H9 (cell line): ENCODE results near the gene THAP4. TPM values are rescaled to one million over a fixed set of nuclear protein-coding genes. Genes with fewer than 3 reads are reported as not detected.
A peak's percentile ranks its signal among the peaks of the same experiment; 100 is the strongest.

ENCODE experiments used
- DNase-seq: peaks from one replicate; pipeline ENCODE4 v3.0.0-alpha.2; 2017
- H2AFZ ChIP-seq: one replicate; pipeline ENCODE4 v1.6.1; 2013; ENCODE audit warnings: mild to moderate bottlenecking, low read length, control low read depth, moderate library complexity
- H2AK5ac ChIP-seq: 2 replicates; pipeline ENCODE4 v1.6.1; 2013; ENCODE audit warnings: low read length, control low read depth, mixed read lengths; ENCODE audit not compliant: insufficient read length
- H2BK120ac ChIP-seq: one replicate; pipeline ENCODE4 v1.6.1; 2013; ENCODE audit warnings: low read depth, mild to moderate bottlenecking, low read length, control low read depth, inconsistent platforms; ENCODE audit not compliant: poor library complexity, severe bottlenecking
- H2BK12ac ChIP-seq: 2 replicates; pipeline ENCODE4 v1.6.1; 2013; ENCODE audit warnings: low read length, control low read depth, mixed read lengths, low read depth; ENCODE audit not compliant: insufficient read length
- H2BK15ac ChIP-seq: 2 replicates; pipeline ENCODE4 v1.6.1; 2013; ENCODE audit warnings: low read depth, low read length, control low read depth
- H2BK20ac ChIP-seq: one replicate; pipeline ENCODE4 v1.6.1; 2013; ENCODE audit warnings: low read depth, mild to moderate bottlenecking, low read length, control low read depth, inconsistent platforms; ENCODE audit not compliant: poor library complexity, severe bottlenecking
- H2BK5ac ChIP-seq: 2 replicates; pipeline ENCODE4 v1.6.1; 2013; ENCODE audit warnings: low read length, control low read depth, mixed read lengths; ENCODE audit not compliant: insufficient read length
- H3K14ac ChIP-seq: 2 replicates; pipeline ENCODE4 v1.6.1; 2013; ENCODE audit warnings: low read length, control low read depth; ENCODE audit not compliant: insufficient read depth
- H3K18ac ChIP-seq: 2 replicates; pipeline ENCODE4 v1.6.1; 2013; ENCODE audit warnings: low read depth, mild to moderate bottlenecking, mixed read lengths, low read length, control low read depth; ENCODE audit not compliant: insufficient read length
- H3K23ac ChIP-seq: 2 replicates; pipeline ENCODE4 v1.6.1; 2013; ENCODE audit warnings: low read length, control low read depth, mixed read lengths, low read depth; ENCODE audit not compliant: insufficient read length
- H3K23me2 ChIP-seq: 2 replicates; pipeline ENCODE4 v1.6.1; 2013; ENCODE audit warnings: low read depth, mild to moderate bottlenecking, mixed read lengths, low read length, control low read depth; ENCODE audit not compliant: insufficient read length, poor library complexity, severe bottlenecking
- H3K27ac ChIP-seq: 2 replicates; pipeline ENCODE4 v1.5.1; 2013; ENCODE audit warnings: low read length, control low read depth, mixed read lengths, low read depth; ENCODE audit not compliant: insufficient read length
- H3K27me3 ChIP-seq: 2 replicates; pipeline ENCODE4 v1.6.1; 2013; ENCODE audit warnings: low read length, control low read depth, inconsistent platforms; ENCODE audit not compliant: insufficient read depth
- H3K4ac ChIP-seq: 2 replicates; pipeline ENCODE4 v1.6.1; 2013; ENCODE audit warnings: low read depth, mild to moderate bottlenecking, control low read depth, inconsistent platforms, low read length, moderate library complexity
- H3K4me1 ChIP-seq: 2 replicates; pipeline ENCODE4 v1.6.1; 2013; ENCODE audit warnings: low read length, control low read depth, inconsistent platforms; ENCODE audit not compliant: insufficient read depth
- H3K4me2 ChIP-seq: 2 replicates; pipeline ENCODE4 v1.6.1; 2013; ENCODE audit warnings: low read length, control low read depth, mixed read lengths; ENCODE audit not compliant: insufficient read length, insufficient read depth
- H3K56ac ChIP-seq: 2 replicates; pipeline ENCODE4 v1.6.1; 2013; ENCODE audit warnings: low read depth, mild to moderate bottlenecking, mixed read lengths, low read length, control low read depth; ENCODE audit not compliant: insufficient read length
- H3K79me1 ChIP-seq: 2 replicates; pipeline ENCODE4 v1.6.1; 2013; ENCODE audit warnings: low read depth, mild to moderate bottlenecking, moderate library complexity, low read length, control low read depth, inconsistent platforms; ENCODE audit not compliant: insufficient read depth, poor library complexity, severe bottlenecking
- H3K79me2 ChIP-seq: 2 replicates; pipeline ENCODE4 v1.6.1; 2013; ENCODE audit warnings: low read length, control low read depth, inconsistent platforms; ENCODE audit not compliant: insufficient read depth
- H3K9ac ChIP-seq: 2 replicates; pipeline ENCODE4 v1.6.1; 2013; ENCODE audit warnings: low read length, control low read depth, mixed read lengths; ENCODE audit not compliant: insufficient read length; ENCODE audit errors: extremely low read depth
- H3K9me3 ChIP-seq: one replicate; pipeline ENCODE4 v1.6.1; 2013; ENCODE audit warnings: low read depth, low read length, inconsistent platforms; ENCODE audit not compliant: control insufficient read depth
- H3T11ph ChIP-seq: one replicate; pipeline ENCODE4 v1.6.1; 2013; ENCODE audit warnings: mild to moderate bottlenecking, low read length, control low read depth, inconsistent platforms
- H4K20me1 ChIP-seq: one replicate; pipeline ENCODE4 v1.6.1; 2013; ENCODE audit not compliant: control insufficient read depth, insufficient read length, insufficient read depth
- H4K5ac ChIP-seq: 2 replicates; pipeline ENCODE4 v1.6.1; 2013; ENCODE audit warnings: low read depth, mild to moderate bottlenecking, mixed read lengths, low read length, control low read depth; ENCODE audit not compliant: insufficient read length
- H4K8ac ChIP-seq: replicated peaks from 2 replicates; pipeline ENCODE4 v1.6.1; 2013; ENCODE audit warnings: low read length, control low read depth, mixed read lengths, low read depth; ENCODE audit not compliant: insufficient read length
- H4K91ac ChIP-seq: 2 replicates; pipeline ENCODE4 v1.6.1; 2013; ENCODE audit warnings: low read depth, mild to moderate bottlenecking, moderate library complexity, mixed read lengths, low read length, control low read depth; ENCODE audit not compliant: insufficient read length
- H3K27ac Mint-ChIP-seq, 3 experiments: 2 replicates in 2 of 3; 3 replicates in 1 of 3; pipeline ENCODE4 v1.8.0; 2020 to 2021; ENCODE audit warnings: mixed read lengths in 3 of 3, mild to moderate bottlenecking in 1 of 3, moderate library complexity in 1 of 3
- H3K27me3 Mint-ChIP-seq: 2 replicates; pipeline ENCODE4 v1.8.0; 2021; ENCODE audit warnings: low read depth, mild to moderate bottlenecking, moderate library complexity, mixed read lengths
- H3K36me3 Mint-ChIP-seq, 3 experiments: 2 replicates in 2 of 3; 3 replicates in 1 of 3; pipeline ENCODE4 v1.8.0; 2020 to 2021; ENCODE audit warnings: low read depth in 3 of 3, mixed read lengths in 3 of 3; ENCODE audit not compliant: insufficient read depth in 1 of 3
- H3K4me1 Mint-ChIP-seq, 2 experiments: 2 replicates each; pipeline ENCODE4 v1.8.0; 2020; ENCODE audit warnings: mixed read lengths in 2 of 2
- H3K4me3 Mint-ChIP-seq, 2 experiments: 2 replicates in 1 of 2; 3 replicates in 1 of 2; pipeline ENCODE4 v1.8.0; 2020 to 2021; ENCODE audit warnings: mild to moderate bottlenecking in 2 of 2, mixed read lengths in 2 of 2, moderate library complexity in 1 of 2
- H3K9me3 Mint-ChIP-seq, 2 experiments: 2 replicates in 1 of 2; 3 replicates in 1 of 2; pipeline ENCODE4 v1.8.0; 2020; ENCODE audit warnings: mild to moderate bottlenecking in 2 of 2, mixed read lengths in 2 of 2, moderate library complexity in 1 of 2
- CTCF ChIP-seq: fragments of 200-600 bp; sonication (generic); conservative IDR thresholded peaks from 3 replicates; pipeline ENCODE4 v1.8.0; 2021; ENCODE audit warnings: antibody characterized with exemption, mild to moderate bottlenecking
- WGBS: extraction: QIAGEN DNeasy Blood & Tissue Kit; methylation state at CpG from one replicate; pipeline ENCODE4 v1.1.7; 2013; ENCODE audit warnings: missing lambda C conversion rate, low lambda C conversion rate, mixed read lengths; ENCODE audit not compliant: insufficient read length; ENCODE audit errors: extremely low coverage; 5-methylcytosine and 5-hydroxymethylcytosine counted together
- total RNA-seq: library from RNA; stranded (reverse); gene quantifications from 2 replicates; pipeline ENCODE4 v1.2.1, GENCODE V29; 2021

THAP4 gene
- total RNA-seq, 1 experiment from 2014 or later = 70.6 TPM

DNA sequence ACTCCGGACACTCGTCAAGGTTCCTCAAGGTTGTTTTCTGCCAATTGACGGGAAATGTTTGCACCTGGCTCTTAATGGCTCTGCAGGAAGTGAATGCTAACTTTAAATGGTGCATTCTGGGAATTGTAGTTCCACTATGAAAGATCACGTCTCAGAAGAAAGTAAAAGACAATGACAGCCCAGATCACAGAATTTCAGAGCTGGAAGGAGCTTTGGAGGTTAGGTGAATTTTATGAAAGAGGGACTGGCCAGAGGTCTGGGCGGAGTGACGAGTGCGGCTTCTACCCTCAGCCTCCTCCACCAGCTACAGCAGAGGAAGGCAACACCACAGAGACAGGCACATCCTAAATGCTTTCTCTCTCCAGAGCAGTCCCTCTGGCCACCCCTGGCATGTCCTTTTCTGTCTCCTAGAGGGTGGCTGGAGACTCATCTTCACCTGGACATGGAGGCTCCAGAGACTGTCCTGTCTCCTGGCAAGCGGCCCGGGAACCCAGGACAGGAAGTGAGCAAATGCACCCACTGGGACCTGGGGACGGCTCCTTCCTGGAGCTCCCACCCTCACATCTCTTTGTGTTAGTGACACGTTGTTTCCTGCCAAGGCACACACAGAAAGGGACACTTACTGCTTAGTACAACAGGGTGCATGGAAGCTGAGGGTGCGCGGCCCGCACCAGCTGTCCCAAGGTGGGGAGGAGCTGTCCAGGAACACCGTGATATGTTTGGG, 19.4 kb downstream of the THAP4 start:
- WGBS = no CpG with 5 or more reads among the region's 15 CpGs
- peaks cover 0 to 3% of the 10 kb centered on the region in 2 experiments; a peak in 3 of 5 replicates for H3K9me3 Mint-ChIP-seq
- H2AK5ac ChIP-seq = no peak overlapping the region
- H2BK120ac ChIP-seq = no peak overlapping the region
- H4K91ac ChIP-seq = no peak overlapping the region
- H3K4me3 Mint-ChIP-seq = peak overlapping the region; percentile 28
- H2AFZ ChIP-seq = no peak overlapping the region
- peak overlapping the region; percentile 58 to 91 (median 86); a peak in 6 of 7 replicates for H3K27ac Mint-ChIP-seq
- H3K18ac ChIP-seq = no peak overlapping the region
- peaks cover 5 to 26% (median 13%) of the 10 kb centered on the region in 3 experiments; a peak in 6 of 7 replicates for H3K36me3 Mint-ChIP-seq
- no peak overlapping the region for H3K56ac ChIP-seq
- no peak overlapping the region for H3T11ph ChIP-seq
- no peak overlapping the region for H4K8ac ChIP-seq
- H3K23me2 ChIP-seq = no peaks in the 10 kb centered on the region
- no peak overlapping the region; the same call in 1 of the 2 replicates for H3K14ac ChIP-seq
- no peak overlapping the region for H3K23ac ChIP-seq
- no peak overlapping the region for H4K5ac ChIP-seq
- H3K4me1 ChIP-seq = peaks cover 4% of the 10 kb centered on the region; the same call in 1 of the 2 replicates
- H3K27me3 ChIP-seq = no peaks in the 10 kb centered on the region
- DNase-seq = peak; percentile 50
- H3K4ac ChIP-seq = no peak overlapping the region
- no peaks in the 10 kb centered on the region; the same call in 1 of the 2 replicates for H3K79me2 ChIP-seq
- no peak overlapping the region for H3K27ac ChIP-seq
- H3K9ac ChIP-seq = peak overlapping the region; percentile 7
- peaks cover 12 to 16% of the 10 kb centered on the region in 2 experiments for H3K4me1 Mint-ChIP-seq
- H2BK20ac ChIP-seq = no peak overlapping the region
- no peak overlapping the region for H2BK12ac ChIP-seq
- peak overlapping the region; percentile 34 for H3K4me2 ChIP-seq
- no peak overlapping the region for H2BK5ac ChIP-seq
- no peak overlapping the region for H2BK15ac ChIP-seq
- no peaks in the 10 kb centered on the region for H4K20me1 ChIP-seq
- H3K27me3 Mint-ChIP-seq = no peaks in the 10 kb centered on the region
- H3K79me1 ChIP-seq = no peaks in the 10 kb centered on the region
- no peak for TF ChIP-seq CTCF
- no peaks in the 10 kb centered on the region for H3K9me3 ChIP-seq
